GM18507 (cell line): Measurements from ENCODE around the gene JAKMIP3.

Experiments
- DNase-seq: peaks from one replicate; pipeline ENCODE4 v3.0.0; 2011; ENCODE audit warnings: low read depth; ENCODE audit not compliant: insufficient read length; ENCODE audit errors: extremely low spot score
- FAIRE-seq: peaks from 2 replicates; lab custom pipeline; 2011; peaks lifted over from hg19 to GRCh38; lab: Jason Lieb, UNC

JAKMIP3 gene

GRCh38 chr10:132041340-132041739 is 24.4 kb upstream of the JAKMIP3 start:
- FAIRE-seq, result no peak

DNA sequence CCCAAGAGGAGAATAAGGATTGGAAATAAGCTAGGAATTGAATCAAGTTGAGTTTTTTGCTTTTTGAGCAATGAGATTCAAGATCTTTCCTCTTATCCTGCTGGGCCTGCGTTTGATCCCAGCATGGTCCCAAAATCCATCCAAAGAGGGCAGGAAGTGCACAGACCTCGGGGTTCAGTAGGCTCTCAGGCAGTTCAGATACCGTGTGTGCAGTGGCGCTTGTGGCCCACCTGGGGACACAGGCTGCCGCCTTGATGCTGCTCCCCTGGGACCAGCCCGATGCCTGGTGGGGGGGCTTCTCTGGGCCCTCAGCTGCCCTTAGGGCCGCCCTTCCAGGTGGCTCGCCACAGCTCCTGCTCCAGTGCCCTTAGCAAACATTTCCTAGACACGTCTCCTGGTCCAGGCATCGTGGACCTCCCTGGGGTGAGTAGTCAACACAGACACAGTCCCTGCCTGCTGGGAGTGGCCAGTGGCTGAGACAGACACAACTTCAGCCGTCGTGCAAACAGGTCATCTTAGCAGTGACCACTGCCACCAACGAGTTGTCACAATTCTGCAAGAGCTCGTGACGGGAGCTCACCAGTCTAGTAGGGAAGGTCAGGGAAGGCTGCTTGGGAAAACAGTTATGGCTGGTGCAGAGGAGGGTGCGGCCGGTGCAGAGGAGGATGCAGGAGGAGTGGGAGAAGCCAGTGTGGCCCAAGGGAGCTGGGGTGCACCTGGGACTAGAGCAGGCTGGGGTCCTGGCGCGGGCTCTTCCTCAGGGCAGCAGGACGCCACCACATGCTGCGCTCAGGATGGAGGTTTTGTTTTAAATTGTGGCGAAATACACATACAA is 21.7 kb upstream of the JAKMIP3 start:
- no peak for DNase-seq
- no peak for FAIRE-seq

More at GRCh38 chr10:132041340-132041739, 24.4 kb upstream of the JAKMIP3 start:
- DNase-seq, result no peak

DNA sequence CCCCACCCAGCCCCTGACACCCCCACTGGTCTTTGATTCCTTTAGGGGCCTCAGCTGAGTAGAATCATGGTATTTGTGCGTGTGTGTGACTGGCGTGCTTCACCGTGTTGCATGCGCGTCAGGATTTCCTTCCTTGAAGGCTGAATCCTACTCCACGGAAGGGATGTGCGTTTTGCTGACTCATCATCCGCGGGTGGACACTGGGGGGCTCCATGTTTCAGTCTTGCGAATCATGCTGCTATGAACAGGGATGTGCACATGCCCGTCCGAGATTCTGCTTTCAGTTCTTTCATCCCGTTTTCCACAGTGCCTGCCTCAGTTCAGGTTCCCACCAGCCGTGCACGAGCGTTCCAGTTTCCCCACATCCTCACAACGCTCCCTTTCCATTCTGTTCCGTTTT is 20.9 kb upstream of the JAKMIP3 start:
- no peak for DNase-seq
- FAIRE-seq, result no peak

- FAIRE-seq (no peak), DNase-seq (no peak)
Measured at GRCh38 chr10:132045324-132045723, 20.4 kb upstream of the JAKMIP3 start.

- DNase-seq, result no peak
- no peak for FAIRE-seq
Measured at GRCh38 chr10:132047575-132048293, 18.0 kb upstream of the JAKMIP3 start.

GRCh38 chr10:132048294-132048667 is 17.5 kb upstream of the JAKMIP3 start:
- DNase-seq (no peak), FAIRE-seq (no peak)

DNA sequence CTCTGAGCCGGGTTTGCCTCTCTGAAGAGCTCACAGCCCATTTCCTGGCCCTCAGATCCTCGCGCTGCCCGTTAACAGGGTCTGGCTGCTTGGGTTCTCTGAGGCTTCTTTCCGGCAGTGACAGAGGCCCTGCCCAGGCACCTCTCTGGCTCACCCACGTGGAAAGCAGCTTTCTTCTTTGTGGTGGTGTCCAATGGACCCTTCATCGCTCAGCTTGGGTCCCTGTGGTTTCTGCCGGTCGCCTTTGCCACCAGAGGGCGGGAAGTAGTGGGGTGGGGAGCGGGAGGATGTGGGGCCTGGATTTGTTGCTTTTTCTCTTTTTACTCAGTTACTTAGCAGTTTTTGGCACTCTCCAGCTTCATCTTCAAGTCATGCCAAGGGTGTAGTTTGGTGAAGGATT is 15.6 kb upstream of the JAKMIP3 start:
- FAIRE-seq (no peak), DNase-seq (no peak)

- DNase-seq, result no peak
- no peak for FAIRE-seq
Measured at GRCh38 chr10:132052124-132052523, 13.6 kb upstream of the JAKMIP3 start.

- no peak for FAIRE-seq
- no peak for DNase-seq
Measured at GRCh38 chr10:132054564-132054963, 11.2 kb upstream of the JAKMIP3 start.

DNA sequence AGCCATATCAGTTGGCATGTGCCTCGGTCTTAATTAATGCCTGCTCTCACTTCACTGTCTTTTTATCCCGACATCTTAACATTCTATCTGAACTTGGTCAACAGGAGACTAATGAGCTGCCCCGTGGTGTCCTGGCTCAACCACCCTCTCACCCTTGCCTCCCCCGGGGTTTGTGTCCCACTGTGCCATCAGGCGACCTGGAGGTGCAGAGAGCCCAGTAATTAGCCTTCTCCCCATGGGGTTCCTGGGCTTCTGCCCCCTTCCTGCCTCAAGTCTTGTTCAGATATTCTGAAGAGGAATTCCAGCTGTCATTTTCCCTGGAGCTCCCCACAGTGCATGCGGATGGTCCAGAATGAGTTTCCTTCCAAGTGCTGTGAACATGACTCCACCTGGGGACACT is 10.1 kb upstream of the JAKMIP3 start:
- FAIRE-seq, result no peak
- DNase-seq, result no peak

GRCh38 chr10:132056663-132057062 is 9.1 kb upstream of the JAKMIP3 start:
- FAIRE-seq (no peak), DNase-seq (no peak)

DNA sequence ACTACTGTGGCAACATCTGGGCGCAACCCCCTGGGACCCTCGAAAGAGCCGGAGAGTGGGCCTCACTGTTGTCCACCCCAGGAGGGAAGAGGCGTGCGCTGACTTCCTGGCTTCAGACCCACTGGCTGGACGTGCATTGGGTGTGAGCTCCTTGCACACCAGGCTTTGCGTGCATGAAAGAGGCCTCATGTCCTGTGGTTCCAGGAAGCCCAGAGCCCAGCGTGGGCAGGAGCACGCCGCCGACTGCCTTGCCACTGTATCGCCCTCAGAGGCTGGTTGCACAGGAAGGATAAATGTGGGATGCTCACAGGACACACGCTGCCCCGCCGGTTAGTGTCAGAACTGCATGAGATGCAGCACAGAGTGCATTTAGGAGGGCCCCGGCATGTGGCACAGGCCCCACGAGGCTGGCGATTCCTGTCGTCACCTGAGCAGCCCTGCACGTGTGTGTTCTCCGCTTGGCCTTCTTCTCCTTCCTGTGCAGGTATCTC is 8.5 kb upstream of the JAKMIP3 start:
- no peak for FAIRE-seq

GRCh38 chr10:132058111-132058745 is 7.5 kb upstream of the JAKMIP3 start:
- FAIRE-seq, result no peak
- no peak for DNase-seq

More for the DNA sequence above, 8.5 kb upstream of the JAKMIP3 start:
- no peak for DNase-seq

GRCh38 chr10:132058793-132059759 is 6.7 kb upstream of the JAKMIP3 start:
- no peak for DNase-seq
- FAIRE-seq, result no peak

- FAIRE-seq, result no peak
- no peak for DNase-seq
Measured at GRCh38 chr10:132059760-132060508, 5.8 kb upstream of the JAKMIP3 start.

DNA sequence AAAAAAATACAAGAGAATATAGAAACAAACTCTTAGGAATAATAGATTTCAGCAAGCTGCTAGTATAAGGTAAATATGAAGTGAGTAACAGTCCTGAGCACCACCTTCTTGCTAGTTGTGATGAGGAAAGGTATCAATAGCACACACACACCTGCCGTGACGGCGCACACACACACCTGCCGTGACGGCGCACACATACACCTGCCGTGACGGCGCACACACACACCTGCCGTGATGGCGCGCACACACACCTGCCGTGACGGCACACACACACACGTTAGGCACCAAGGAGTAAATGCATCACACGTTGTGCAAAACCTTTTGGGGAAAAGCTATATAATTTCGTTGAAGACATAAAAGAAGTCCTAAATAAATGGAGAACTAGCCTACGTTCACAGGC is 4.7 kb upstream of the JAKMIP3 start:
- DNase-seq, result no peak
- no peak for FAIRE-seq

DNA sequence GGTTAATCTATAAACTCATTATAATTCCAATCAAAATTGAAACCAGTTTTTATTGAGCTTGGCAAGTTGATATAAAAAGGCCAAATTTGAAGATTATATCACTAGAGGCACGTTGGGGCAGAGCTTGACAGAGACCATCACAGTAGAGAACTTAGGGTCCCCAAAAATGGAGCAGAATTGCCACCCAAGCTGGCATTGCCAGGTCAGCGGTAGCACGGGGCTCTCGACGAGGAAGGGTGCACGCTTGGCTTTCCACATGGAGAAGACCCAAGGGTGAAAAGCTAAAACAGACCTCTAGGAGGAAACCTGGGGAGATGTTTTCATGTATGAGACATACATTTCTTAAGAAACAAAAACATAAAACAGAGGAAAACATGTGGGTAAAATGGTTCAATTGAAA is 4.3 kb upstream of the JAKMIP3 start:
- DNase-seq, result no peak
- no peak for FAIRE-seq

DNA sequence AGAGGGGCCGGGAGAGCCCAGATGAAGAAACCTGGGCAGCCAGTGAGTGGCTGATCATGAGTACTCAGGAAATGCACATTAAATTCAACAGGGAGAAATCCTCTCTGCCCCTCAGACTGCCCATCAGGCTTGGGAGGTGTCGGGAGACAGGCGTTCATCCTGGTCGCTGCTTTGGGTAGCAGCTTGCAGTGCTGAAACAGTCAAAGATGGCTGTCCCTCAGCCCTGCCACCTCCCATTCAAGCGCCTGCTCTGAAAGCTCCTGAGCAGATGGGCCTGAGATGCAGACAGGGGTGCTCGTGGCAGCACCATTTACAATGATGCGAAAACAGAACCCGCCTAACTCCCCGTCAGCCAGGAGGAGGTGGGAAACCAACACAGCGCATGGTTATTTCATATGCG is 3.6 kb upstream of the JAKMIP3 start:
- FAIRE-seq, result no peak

More for the DNA sequence above, 3.6 kb upstream of the JAKMIP3 start:
- no peak for DNase-seq
